ENCODE results near the gene CYB5R4.

GRCh38 chr6:83824831-83825230 is 34.7 kb upstream of the CYB5R4 start:
- no peak for TF ChIP-seq CTCF (conservative IDR thresholded peaks at IDR 0.05; ENCODE audit: low read length)
- no peak for TF ChIP-seq EZH2phosphoT487 (IDR thresholded peaks at IDR 0.05; ENCODE audit: borderline replicate concordance)
